ENCODE data around the gene LRRC3.
A peak's percentile ranks its signal among the peaks of the same experiment; 100 is the strongest.

The LRRC3 gene

DNA sequence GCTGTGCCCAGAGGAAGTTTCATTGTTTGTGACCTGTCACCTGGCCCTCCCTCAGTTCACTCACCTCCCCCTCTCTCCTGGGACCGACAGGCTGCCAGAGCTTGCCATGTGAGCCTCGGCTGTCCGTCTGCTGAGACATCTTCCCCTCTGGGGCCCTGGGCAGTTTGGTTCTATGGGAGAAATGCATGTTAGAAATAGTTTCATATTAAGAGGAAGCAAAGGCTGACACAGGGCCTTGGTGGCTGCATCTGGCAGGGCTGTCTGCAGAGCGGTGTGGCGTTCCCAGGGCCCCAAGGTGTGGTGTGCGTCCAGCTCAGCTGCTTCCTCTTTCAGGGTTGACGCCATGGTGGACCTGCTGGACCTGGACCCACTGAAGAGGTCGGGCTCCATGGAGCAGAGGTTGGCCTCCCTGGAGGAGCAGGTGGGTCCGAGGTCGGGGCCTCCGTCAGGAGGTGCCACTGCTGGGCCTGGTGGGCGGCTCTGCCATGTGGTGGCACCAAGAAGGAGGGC, 31.9 kb upstream of the LRRC3 start:
- DNase-seq = no peak
- in situ Hi-C loops (cut with MboI; ENCODE audit: low pct_unique_long_range_greater_than_20kb, low sequenced_read_pairs) = no loop called here

GRCh38 chr21:44423941-44424607, 31.2 kb upstream of the LRRC3 start:
- no peak for DNase-seq
- in situ Hi-C loops (cut with MboI; ENCODE audit: low pct_unique_long_range_greater_than_20kb, low sequenced_read_pairs) = no loop called here

- no peak for DNase-seq
- in situ Hi-C loops (cut with MboI; ENCODE audit: low pct_unique_long_range_greater_than_20kb, low sequenced_read_pairs) = no loop called here
Observed at GRCh38 chr21:44424608-44425306, 30.6 kb upstream of the LRRC3 start.

GRCh38 chr21:44425307-44425894, 29.9 kb upstream of the LRRC3 start:
- in situ Hi-C loops (cut with MboI; ENCODE audit: low pct_unique_long_range_greater_than_20kb, low sequenced_read_pairs) = no loop called here
- DNase-seq = no peak

- in situ Hi-C loops (cut with MboI; ENCODE audit: low pct_unique_long_range_greater_than_20kb, low sequenced_read_pairs) = no loop called here
Observed at GRCh38 chr21:44425895-44426662, 29.2 kb upstream of the LRRC3 start.

GRCh38 chr21:44426663-44427191, 28.6 kb upstream of the LRRC3 start:
- in situ Hi-C loops (cut with MboI; ENCODE audit: low pct_unique_long_range_greater_than_20kb, low sequenced_read_pairs) = no loop called here
- no peak for DNase-seq

More at GRCh38 chr21:44425895-44426662, 29.2 kb upstream of the LRRC3 start:
- DNase-seq = no peak

GRCh38 chr21:44427241-44428120, 27.8 kb upstream of the LRRC3 start:
- in situ Hi-C loops (cut with MboI; ENCODE audit: low pct_unique_long_range_greater_than_20kb, low sequenced_read_pairs) = no loop called here
- no peak for DNase-seq

DNA sequence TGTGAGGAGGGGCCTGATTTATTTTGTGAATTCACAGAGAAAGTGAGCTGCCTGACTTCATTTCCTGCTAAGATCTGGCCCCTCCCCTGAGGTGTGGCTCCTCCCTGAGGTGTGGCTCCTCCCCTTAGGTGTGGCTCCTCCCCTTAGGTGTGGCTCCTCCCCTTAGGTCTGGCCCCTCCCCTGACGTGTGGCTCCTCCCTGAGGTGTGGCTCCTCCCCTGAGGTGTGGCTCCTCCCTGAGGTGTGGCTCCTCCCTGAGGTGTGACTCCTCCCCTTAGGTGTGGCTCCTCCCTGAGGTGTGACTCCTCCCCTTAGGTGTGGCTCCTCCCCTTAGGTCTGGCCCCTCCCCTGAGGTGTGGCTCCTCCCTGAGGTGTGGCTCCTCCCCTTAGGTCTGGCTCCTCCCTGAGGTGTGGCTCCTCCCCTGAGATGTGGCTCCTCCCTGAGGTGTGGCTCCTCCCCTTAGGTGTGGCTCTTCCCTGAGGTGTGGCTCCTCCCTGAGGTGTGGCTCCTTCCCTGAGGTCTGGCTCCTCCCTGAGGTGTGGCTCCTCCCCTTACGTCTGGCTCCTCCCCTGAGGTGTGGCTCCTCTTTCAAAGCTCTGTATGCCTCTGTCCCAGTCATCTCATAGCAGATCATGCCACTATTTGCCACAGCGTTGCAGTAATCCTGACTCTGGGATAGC, 26.9 kb upstream of the LRRC3 start:
- DNase-seq = peak; percentile 77

DNA sequence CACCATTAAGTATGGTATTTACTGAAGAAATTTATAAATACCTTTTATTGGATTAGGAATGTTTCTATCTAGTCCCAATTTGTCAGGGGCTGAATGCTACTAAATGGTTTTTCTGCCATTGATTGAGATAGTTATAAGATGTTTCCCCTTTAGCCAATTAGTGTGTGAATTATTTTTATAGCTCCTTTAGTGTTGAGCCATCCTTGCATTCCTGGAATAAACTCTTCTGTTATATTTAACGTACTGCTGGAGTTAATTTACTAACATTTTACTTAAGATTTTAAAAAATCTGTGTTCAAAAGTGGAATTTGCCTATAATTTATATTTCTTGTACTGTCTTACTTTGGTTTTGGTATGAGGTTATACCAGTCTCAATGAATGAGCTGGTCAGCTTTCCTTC, 25.4 kb upstream of the LRRC3 start:
- no peak for DNase-seq
- in situ Hi-C loops (cut with MboI; ENCODE audit: low pct_unique_long_range_greater_than_20kb, low sequenced_read_pairs) = no loop called here

More for the DNA sequence above, 26.9 kb upstream of the LRRC3 start:
- in situ Hi-C loops (cut with MboI; ENCODE audit: low pct_unique_long_range_greater_than_20kb, low sequenced_read_pairs) = no loop called here

DNA sequence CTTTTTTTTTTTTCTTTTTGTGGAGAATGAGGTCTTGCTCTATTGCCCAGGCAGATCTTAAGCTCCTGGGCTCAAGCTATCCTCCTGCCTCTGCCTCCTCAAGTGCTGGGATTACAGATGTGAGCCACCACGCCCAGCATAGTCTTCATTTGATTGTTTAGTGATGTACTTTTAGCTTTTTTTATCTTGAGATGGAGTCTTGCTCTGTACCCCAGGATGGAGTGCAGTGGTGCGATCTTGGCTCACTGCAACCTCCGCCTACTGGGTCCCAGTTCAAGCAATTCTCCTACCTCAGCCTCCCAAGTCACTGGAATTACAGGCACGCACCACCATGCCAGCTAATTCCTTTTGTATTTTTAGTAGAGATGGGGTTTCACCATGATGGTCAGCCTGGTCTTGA, 24.0 kb upstream of the LRRC3 start:
- no peak for DNase-seq
- in situ Hi-C loops (cut with MboI; ENCODE audit: low pct_unique_long_range_greater_than_20kb, low sequenced_read_pairs) = no loop called here

- no peak for DNase-seq
- in situ Hi-C loops (cut with MboI; ENCODE audit: low pct_unique_long_range_greater_than_20kb, low sequenced_read_pairs) = no loop called here
Observed at GRCh38 chr21:44432841-44433790, 22.2 kb upstream of the LRRC3 start.

- DNase-seq = no peak
- in situ Hi-C loops (cut with MboI; ENCODE audit: low pct_unique_long_range_greater_than_20kb, low sequenced_read_pairs) = no loop called here
Observed at GRCh38 chr21:44433791-44434567, 21.3 kb upstream of the LRRC3 start.

GRCh38 chr21:44434568-44434925, 20.8 kb upstream of the LRRC3 start:
- DNase-seq = no peak
- in situ Hi-C loops (cut with MboI; ENCODE audit: low pct_unique_long_range_greater_than_20kb, low sequenced_read_pairs) = no loop called here

GRCh38 chr21:44434936-44435635, 20.2 kb upstream of the LRRC3 start:
- no peak for DNase-seq
- in situ Hi-C loops (cut with MboI; ENCODE audit: low pct_unique_long_range_greater_than_20kb, low sequenced_read_pairs) = no loop called here

- in situ Hi-C loops (cut with MboI; ENCODE audit: low pct_unique_long_range_greater_than_20kb, low sequenced_read_pairs) = no loop called here
- no peak for DNase-seq
Observed at GRCh38 chr21:44436111-44436611, 19.1 kb upstream of the LRRC3 start.

DNA sequence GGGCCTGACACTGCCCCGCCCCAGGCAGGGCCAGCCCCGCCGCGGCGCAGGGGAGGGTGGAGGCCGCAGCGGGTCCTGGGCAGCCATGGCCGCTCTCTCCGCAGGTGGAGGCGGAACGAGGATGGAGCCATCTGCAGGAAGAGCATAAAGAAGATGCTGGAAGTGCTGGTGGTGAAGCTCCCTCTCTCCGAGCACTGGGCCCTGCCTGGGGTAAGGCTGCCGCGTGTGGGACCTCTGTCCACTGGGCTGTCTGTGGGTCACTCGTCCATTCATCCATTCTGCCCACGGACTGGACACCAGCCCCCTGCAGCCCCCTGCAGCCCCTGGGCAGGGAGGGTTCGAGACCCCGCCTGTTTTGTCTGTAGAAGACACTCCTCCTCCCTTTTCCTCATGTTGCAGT, 18.4 kb upstream of the LRRC3 start:
- no peak for DNase-seq
- in situ Hi-C loops (cut with MboI; ENCODE audit: low pct_unique_long_range_greater_than_20kb, low sequenced_read_pairs) = no loop called here
